SK-N-SH (cell line): Measurements from ENCODE around the gene PDS5A. TPM values are rescaled to one million over a fixed set of nuclear protein-coding genes. Genes with fewer than 3 reads are reported as not detected.

Source experiments
- CTCF ChIA-PET: fragments of 300-600, 350-600 bp; formaldehyde crosslinking; extraction: SDS; loops from one replicate; lab custom pipeline; 2021; lab: Yijun Ruan, JAX
- POLR2A ChIA-PET: fragments of 350-600 bp; sonication (Branson Sonifier 250); formaldehyde crosslinking; extraction: SDS; loops from one replicate; lab custom pipeline; 2020; ENCODE audit warnings: antibody characterized with exemption, inconsistent platforms; lab: Yijun Ruan, JAX
- DNase-seq: peaks from one replicate; pipeline ENCODE4 v3.0.0; 2012
- H2AFZ ChIP-seq: fragments of 200-600 bp; sonication (generic); 2 replicates; pipeline ENCODE4 v1.8.1; 2016; ENCODE audit warnings: antibody characterized with exemption, mild to moderate bottlenecking, low read depth
- H3F3A ChIP-seq: fragments of 200-600 bp; sonication (generic); replicated peaks from 2 replicates; pipeline ENCODE3; 2016; ENCODE audit warnings: antibody characterized with exemption, mild to moderate bottlenecking; ENCODE audit not compliant: insufficient read depth
- H3K27ac ChIP-seq, 2 experiments: fragments of 200-500 bp in 1 of 2; fragments of 200-600 bp in 1 of 2; sonication (Bioruptor generic) in 1 of 2; sonication (generic), shearing (Covaris generic) in 1 of 2; 2 replicates each; pipeline versions ENCODE4 v1.5.1 to v1.6.1; 2014 to 2016; ENCODE audit warnings: low read depth in 2 of 2, inconsistent platforms in 1 of 2, low read length in 1 of 2, mild to moderate bottlenecking in 1 of 2, mixed read lengths in 1 of 2
- H3K27me3 ChIP-seq: fragments of 200-600 bp; sonication (generic), shearing (Covaris generic); 2 replicates; pipeline ENCODE4 v1.6.1; 2016; ENCODE audit warnings: mixed run types; ENCODE audit not compliant: insufficient read depth
- H3K36me3 ChIP-seq, 2 experiments: fragments of 200-500 bp in 1 of 2; fragments of 200-600 bp in 1 of 2; sonication (Bioruptor generic) in 1 of 2; sonication (generic) in 1 of 2; replicated peaks in 1 of 2; 2 replicates each; pipeline versions ENCODE3 to v1.5.1; 2014 to 2016; ENCODE audit warnings: low read length in 1 of 2, mild to moderate bottlenecking in 1 of 2; ENCODE audit not compliant: insufficient read depth in 2 of 2, control insufficient read depth in 1 of 2
- H3K4me1 ChIP-seq, 2 experiments: fragments of 200-500 bp in 1 of 2; fragments of 200-600 bp in 1 of 2; sonication (Bioruptor generic) in 1 of 2; sonication (generic), shearing (Covaris generic) in 1 of 2; 2 replicates each; pipeline versions ENCODE4 v1.5.1 to v1.6.1; 2014 to 2016; ENCODE audit warnings: low read depth in 1 of 2, low read length in 1 of 2, mixed run types in 1 of 2; ENCODE audit not compliant: insufficient read depth in 2 of 2, control insufficient read depth in 1 of 2
- H3K4me2 ChIP-seq: fragments of 200-600 bp; sonication (generic), shearing (Covaris generic); 2 replicates; pipeline ENCODE4 v1.6.1; 2017; ENCODE audit warnings: mixed run types
- H3K4me3 ChIP-seq, 2 experiments: fragments of 200-500 bp in 1 of 2; fragments of 200-600 bp in 1 of 2; sonication (Bioruptor generic) in 1 of 2; sonication (generic), shearing (Covaris generic) in 1 of 2; 2 replicates each; pipeline versions ENCODE4 v1.5.1 to v1.8.1; 2014 to 2016; ENCODE audit warnings: low read depth in 2 of 2, inconsistent platforms in 1 of 2, low read length in 1 of 2, mild to moderate bottlenecking in 1 of 2, mixed read lengths in 1 of 2, moderate library complexity in 1 of 2
- H3K79me2 ChIP-seq: fragments of 200-600 bp; sonication (generic); 2 replicates; pipeline ENCODE4 v1.8.1; 2017; ENCODE audit warnings: mild to moderate bottlenecking; ENCODE audit not compliant: insufficient read depth
- H3K9ac ChIP-seq: fragments of 200-600 bp; sonication (generic); 2 replicates; pipeline ENCODE4 v1.6.1; 2017; ENCODE audit warnings: mixed run types
- H3K9me2 ChIP-seq: fragments of 200-600 bp; sonication (generic); 2 replicates; pipeline ENCODE4 v1.6.1; 2017; ENCODE audit warnings: mixed run types
- H3K9me3 ChIP-seq: fragments of 200-600 bp; sonication (generic); 2 replicates; pipeline ENCODE4 v1.6.1; 2017; ENCODE audit warnings: mixed run types, mild to moderate bottlenecking, moderate library complexity
- H4K20me1 ChIP-seq: fragments of 200-600 bp; sonication (generic); 2 replicates; pipeline ENCODE4 v1.6.1; 2017; ENCODE audit warnings: mild to moderate bottlenecking, mixed run types; ENCODE audit not compliant: insufficient read depth
- CTCF ChIP-seq: fragments of 200-600 bp; sonication (generic); IDR thresholded peaks from 2 replicates; pipeline ENCODE4 v1.6.1; 2017; ENCODE audit warnings: antibody characterized with exemption, mild to moderate bottlenecking, moderate library complexity
- EP300 ChIP-seq, 2 experiments: IDR thresholded peaks; 2 replicates each; pipeline versions ENCODE4 v1.4.0 to v1.6.1; 2012; ENCODE audit warnings: borderline replicate concordance in 1 of 2, low read depth in 1 of 2, low read length in 1 of 2
- FOSL2 ChIP-seq: IDR thresholded peaks from 2 replicates; pipeline ENCODE4 v1.4.0; 2012; ENCODE audit warnings: low read depth, mild to moderate bottlenecking, moderate library complexity, borderline replicate concordance
- FOXJ3 ChIP-seq: sonication (generic); formaldehyde crosslinking; IDR thresholded peaks from 2 replicates; pipeline ENCODE4 v1.5.1; 2020; ENCODE audit warnings: mild to moderate bottlenecking, missing genetic modification reagents
- GABPA ChIP-seq: IDR thresholded peaks from 2 replicates; pipeline ENCODE4 v1.4.0; 2012; ENCODE audit warnings: low read depth, mild to moderate bottlenecking
- JUND ChIP-seq: IDR thresholded peaks from 2 replicates; pipeline ENCODE4 v1.4.0; 2012
- MAX ChIP-seq: IDR thresholded peaks from 2 replicates; pipeline ENCODE4 v1.4.0; 2012; ENCODE audit warnings: low read depth
- MXI1 ChIP-seq: IDR thresholded peaks from 2 replicates; pipeline ENCODE4 v1.6.1; 2012; ENCODE audit warnings: mild to moderate bottlenecking, low read depth, low read length, improper control_type of control experiment
- NRF1 ChIP-seq: IDR thresholded peaks from 2 replicates; pipeline ENCODE4 v1.6.1; 2012; ENCODE audit warnings: low read depth, mild to moderate bottlenecking, low read length
- PBX3 ChIP-seq: IDR thresholded peaks from 2 replicates; pipeline ENCODE4; 2012
- POLR2AphosphoS5 ChIP-seq: IDR thresholded peaks from 2 replicates; pipeline ENCODE4 v1.6.1; 2012; ENCODE audit warnings: low read depth, low read length
- RCOR1 ChIP-seq: fragments of 150-350 bp; IDR thresholded peaks from 2 replicates; pipeline ENCODE4 v1.6.1; 2017; ENCODE audit warnings: antibody characterized with exemption, low read length
- REST ChIP-seq: IDR thresholded peaks from 2 replicates; pipeline ENCODE4 v1.6.1; 2012; ENCODE audit warnings: mild to moderate bottlenecking, low read depth, low read length, moderate library complexity
- SIN3A ChIP-seq: IDR thresholded peaks from 2 replicates; pipeline ENCODE4 v1.6.1; 2012; ENCODE audit warnings: low read depth, mild to moderate bottlenecking, low read length, moderate library complexity, borderline replicate concordance
- TAF1 ChIP-seq: IDR thresholded peaks from 2 replicates; pipeline ENCODE4 v1.6.1; 2012; ENCODE audit warnings: low read depth, mild to moderate bottlenecking, low read length, moderate library complexity, borderline replicate concordance
- TCF12 ChIP-seq: IDR thresholded peaks from 2 replicates; pipeline ENCODE4 v1.4.0; 2012
- TEAD4 ChIP-seq: IDR thresholded peaks from 2 replicates; pipeline ENCODE4 v1.4.0; 2012; ENCODE audit warnings: mild to moderate bottlenecking, borderline replicate concordance; ENCODE audit not compliant: insufficient read depth
- USF1 ChIP-seq: IDR thresholded peaks from 2 replicates; pipeline ENCODE4 v1.4.0; 2012; ENCODE audit warnings: low read depth, borderline replicate concordance
- YY1 ChIP-seq: IDR thresholded peaks from 2 replicates; pipeline ENCODE4 v1.4.0; 2012; ENCODE audit warnings: low read depth, mild to moderate bottlenecking
- ZBTB33 ChIP-seq: IDR thresholded peaks from 2 replicates; pipeline ENCODE4 v1.4.0; 2012; ENCODE audit warnings: low read depth, borderline replicate concordance
- WGBS: methylation state at CpG from one replicate; pipeline ENCODE4 v1.1.6; 2017; ENCODE audit warnings: low lambda C conversion rate; 5-methylcytosine and 5-hydroxymethylcytosine counted together
- polyA plus RNA-seq, 3 experiments: library from polyadenylated mRNA; depleted of rRNA; stranded (reverse); fragments of >200 nt; gene quantifications; 2 replicates each; pipeline ENCODE4 v1.2.3, GENCODE V29; 2012

Gene PDS5A
- polyA plus RNA-seq, 1 of the 3 experiments (the other 2 are of a cell fraction): 14.1 TPM

- H3K79me2 ChIP-seq: peaks cover 97% of the 10 kb centered on the region
- peak overlapping the region; percentile 14; the same call in 1 of the 2 replicates for H3K9ac ChIP-seq
- 0 out of 4 replicates have a peak overlapping the region, but pooled peaks of 1 of the 2 experiments have one; percentile 21 for H3K4me3 ChIP-seq
- DNase-seq: no peak
- H3F3A ChIP-seq: peaks cover 13% of the 10 kb centered on the region
- ChIA-PET CTCF (interaction anchor here (1.2 kb wide), 1 partner anchor 44 kb away, joined by 3 read pairs; the partner anchor contains the start of gene PDS5A), POLR2A (no interaction called here)
- H3K27me3 ChIP-seq: no peaks in the 10 kb centered on the region
- peaks cover 9% of the 10 kb centered on the region; the same call in 1 of the 2 replicates for H4K20me1 ChIP-seq
- H3K36me3 ChIP-seq: peaks cover 0 to 9% of the 10 kb centered on the region in 2 experiments
- H3K27ac ChIP-seq: peak overlapping the region; percentile 24 to 57
- H2AFZ ChIP-seq: no peak overlapping the region
- H3K4me1 ChIP-seq: peaks cover 4 to 12% of the 10 kb centered on the region in 2 experiments; a peak in 2 of 4 replicates
- TF ChIP-seq FOSL2 (no peak), YY1 (no peak), RCOR1 (no peak), REST (no peak), POLR2AphosphoS5 (no peak), JUND (no peak), MAX (no peak), USF1 (no peak), PBX3 (no peak), ZBTB33 (no peak), FOXJ3 (CRISPR knock-in tag) (no peak), TAF1 (no peak), EP300 (IDR thresholded peaks at IDR 0.05; ENCODE audit: borderline replicate concordance in 1 of 2, low read depth in 1 of 2, low read length in 1 of 2) (no peak), TCF12 (no peak), CTCF (no peak), MXI1 (no peak), NRF1 (no peak), GABPA (no peak), SIN3A (no peak), TEAD4 (no peak; the same call in 1 of the 2 replicates)
- WGBS: 56% methylated on average over 7 of the region's 7 CpGs
- H3K9me2 ChIP-seq: no peaks in the 10 kb centered on the region
- peak overlapping the region; percentile 48 for H3K4me2 ChIP-seq
- H3K9me3 ChIP-seq: no peaks in the 10 kb centered on the region
Observed at GRCh38 chr4:39933671-39934590, 43.8 kb downstream of the PDS5A start.
